IPS DF 6.9 (cell line): ENCODE results near the gene KISS1.
A peak's percentile ranks its signal among the peaks of the same experiment; 100 is the strongest.

Experiments used
- DNase-seq: peaks from one replicate; pipeline ENCODE4 v3.0.0-alpha.2; 2013; ENCODE audit warnings: low read depth, low spot score
- H3K27ac ChIP-seq: one replicate; pipeline ENCODE4 v1.5.1; 2013; ENCODE audit warnings: low read length, control low read depth
- H3K27me3 ChIP-seq: 2 replicates; pipeline ENCODE4 v1.6.1; 2013; ENCODE audit warnings: mild to moderate bottlenecking, low read length; ENCODE audit not compliant: control insufficient read depth, insufficient read depth
- H3K36me3 ChIP-seq: 2 replicates; pipeline ENCODE4 v1.6.1; 2013; ENCODE audit warnings: low read length; ENCODE audit not compliant: control insufficient read depth, insufficient read depth
- H3K4me1 ChIP-seq: 2 replicates; pipeline ENCODE4 v1.6.1; 2013; ENCODE audit warnings: low read length; ENCODE audit not compliant: control insufficient read depth, insufficient read depth
- H3K4me3 ChIP-seq: 2 replicates; pipeline ENCODE4 v1.5.1; 2013; ENCODE audit warnings: mild to moderate bottlenecking, low read length
- H3K9me3 ChIP-seq: 2 replicates; pipeline ENCODE4 v1.6.1; 2013; ENCODE audit warnings: low read length, inconsistent platforms; ENCODE audit not compliant: control insufficient read depth, insufficient read depth
- WGBS: extraction: QIAGEN DNeasy Blood & Tissue Kit; methylation state at CpG from one replicate; pipeline ENCODE4 v1.1.7; 2013; ENCODE audit warnings: mixed read lengths, missing lambda C conversion rate; ENCODE audit not compliant: insufficient read length, insufficient coverage; 5-methylcytosine and 5-hydroxymethylcytosine counted together

KISS1 gene

DNA sequence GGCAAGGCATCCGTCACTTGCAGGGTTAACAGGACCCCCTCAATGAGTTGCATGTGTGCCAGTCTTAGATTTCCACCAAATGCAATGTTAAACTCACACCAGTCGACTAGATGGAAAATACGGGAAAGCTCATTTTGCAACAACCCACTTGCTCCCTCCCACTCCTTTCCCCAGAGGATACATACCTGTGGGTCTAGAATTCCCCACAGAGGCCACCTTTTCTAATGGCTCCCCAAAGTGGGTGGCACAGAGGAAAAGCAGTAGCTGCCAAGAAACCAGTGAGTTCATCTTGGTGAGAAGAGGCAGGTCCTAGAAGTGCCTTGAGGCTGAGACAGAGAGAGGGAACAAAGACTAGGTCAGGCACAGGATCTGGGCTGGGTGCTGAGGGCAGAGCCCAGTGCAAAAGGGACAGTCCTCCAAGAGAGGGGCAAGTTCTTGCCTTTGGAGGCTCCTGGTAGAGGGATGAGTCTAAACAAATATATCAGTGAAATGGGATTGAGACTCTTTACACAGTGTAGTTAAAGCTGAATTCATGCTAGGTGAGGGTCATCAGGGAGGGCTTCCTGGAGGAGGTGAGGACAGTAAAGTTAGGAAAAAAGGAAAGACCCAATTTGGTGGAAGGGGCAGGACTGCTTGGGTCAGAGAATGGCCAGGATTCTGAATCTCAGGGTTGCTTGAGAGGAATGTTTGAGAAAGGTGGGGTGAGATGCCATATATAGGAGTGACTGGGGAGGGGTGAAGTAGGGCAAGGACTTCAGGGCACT, 3.5 kb downstream of the KISS1 start:
- Histone ChIP-seq H3K4me3 (no peak overlapping the region), H3K9me3 (no peaks in the 10 kb centered on the region), H3K27me3 (peaks cover 4% of the 10 kb centered on the region; the same call in 1 of the 2 replicates), H3K4me1 (peaks cover 2% of the 10 kb centered on the region; the same call in 1 of the 2 replicates), H3K36me3 (no peaks in the 10 kb centered on the region), H3K27ac (no peak overlapping the region)
- DNase-seq, result no peak
- no CpG with 5 or more reads among the region's 3 CpGs for WGBS

DNA sequence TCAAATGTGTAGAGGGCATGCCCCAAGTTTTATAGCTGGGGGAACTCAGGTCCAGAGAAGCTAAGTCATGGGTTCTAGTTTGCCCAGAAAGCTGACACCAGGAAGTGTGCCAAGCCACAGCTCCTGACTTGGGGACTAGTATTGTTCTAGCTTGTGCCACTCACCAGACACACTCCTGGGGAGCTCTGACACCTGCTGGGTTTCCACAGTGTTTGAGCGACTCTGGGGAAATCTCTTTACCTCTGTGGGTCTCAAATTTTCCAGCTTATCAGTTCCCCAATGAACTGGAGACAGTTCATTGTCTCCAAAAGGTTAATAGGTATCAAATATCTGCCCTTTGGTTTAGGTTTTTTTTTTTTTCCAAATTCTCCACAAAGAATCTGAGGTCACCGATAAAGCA, 4.2 kb downstream of the KISS1 start:
- no peak for DNase-seq
- H3K27ac ChIP-seq, result no peak overlapping the region
- WGBS, result no CpG with 5 or more reads among the region's 2 CpGs
- no peaks in the 10 kb centered on the region for H3K36me3 ChIP-seq
- H3K27me3 ChIP-seq, result peaks cover 4% of the 10 kb centered on the region; the same call in 1 of the 2 replicates
- no peaks in the 10 kb centered on the region for H3K9me3 ChIP-seq
- H3K4me3 ChIP-seq, result no peak overlapping the region
- peaks cover 2% of the 10 kb centered on the region; the same call in 1 of the 2 replicates for H3K4me1 ChIP-seq

DNA sequence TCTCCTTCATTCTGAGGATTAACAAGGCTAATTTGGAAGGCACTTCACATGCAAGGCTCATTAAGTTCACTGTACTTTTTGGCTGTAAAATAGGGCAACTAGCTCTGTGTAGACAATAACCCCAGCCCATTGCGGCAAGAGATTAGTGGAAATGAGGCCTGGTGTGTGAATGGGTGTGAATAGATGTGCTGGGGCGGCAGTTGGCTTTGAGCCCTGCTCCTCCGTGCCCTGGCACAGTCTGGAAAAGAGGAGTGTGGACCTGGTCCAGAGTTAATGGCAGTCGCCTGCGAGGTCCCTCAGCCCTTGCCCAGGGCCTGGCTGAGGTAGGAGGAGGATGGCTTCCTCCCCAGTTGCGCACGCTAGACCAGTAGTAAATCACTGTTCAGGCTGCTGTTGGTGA, 4.8 kb downstream of the KISS1 start:
- DNase-seq, result no peak
- H3K4me3 ChIP-seq, result no peak overlapping the region
- H3K4me1 ChIP-seq, result peaks cover 2% of the 10 kb centered on the region; the same call in 1 of the 2 replicates
- H3K27ac ChIP-seq, result no peak overlapping the region
- H3K9me3 ChIP-seq, result no peaks in the 10 kb centered on the region
- no CpG with 5 or more reads among the region's 7 CpGs for WGBS
- H3K36me3 ChIP-seq, result no peaks in the 10 kb centered on the region
- peaks cover 4% of the 10 kb centered on the region; the same call in 1 of the 2 replicates for H3K27me3 ChIP-seq

DNA sequence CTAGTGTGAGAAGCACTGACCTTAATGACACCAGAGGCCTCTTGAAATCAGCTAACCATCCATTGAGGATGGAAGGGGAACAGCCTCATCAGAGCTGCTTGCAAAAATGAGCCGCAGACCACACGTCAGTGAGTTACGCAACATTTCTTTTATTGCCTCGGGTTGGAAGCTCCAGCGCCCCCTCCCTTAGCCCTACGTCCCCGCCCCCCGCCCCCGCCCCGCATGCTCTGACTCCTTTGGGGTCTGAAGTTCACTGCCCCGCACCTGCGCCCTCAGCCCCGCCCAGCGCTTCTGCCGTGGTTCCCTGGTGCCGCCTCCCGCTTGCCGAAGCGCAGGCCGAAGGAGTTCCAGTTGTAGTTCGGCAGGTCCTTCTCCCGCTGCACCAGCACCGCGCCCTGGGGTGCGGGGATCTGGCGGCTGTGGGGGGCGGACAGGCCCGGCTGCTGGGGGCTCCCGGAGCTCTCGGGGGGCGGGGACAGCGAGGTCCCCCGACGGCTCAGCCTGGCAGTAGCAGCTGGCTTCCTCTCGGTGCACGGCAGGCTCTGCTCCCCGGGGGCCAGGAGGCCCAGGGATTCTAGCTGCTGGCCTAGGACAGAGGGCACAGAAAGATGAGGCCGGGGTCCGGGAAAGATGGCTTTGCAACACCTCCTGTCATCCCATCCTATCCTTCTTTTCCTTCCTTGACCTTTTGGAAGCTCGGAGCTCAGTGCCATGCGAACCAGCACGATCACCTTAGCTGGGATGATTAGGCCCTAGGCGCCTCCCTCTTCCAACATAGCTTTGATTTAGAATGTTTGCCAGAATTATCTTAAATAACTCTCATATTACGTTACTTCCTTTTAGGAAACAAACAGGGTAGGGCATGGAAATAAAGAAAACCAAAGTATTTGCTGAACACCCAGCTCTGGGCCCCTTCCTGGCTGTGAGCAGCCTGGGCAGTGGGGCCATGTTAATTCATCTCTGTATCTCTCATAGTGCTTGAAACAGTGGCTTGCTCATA, 5.8 kb downstream of the KISS1 start:
- Histone ChIP-seq H3K27me3 (peaks cover 4% of the 10 kb centered on the region; the same call in 1 of the 2 replicates), H3K9me3 (no peaks in the 10 kb centered on the region), H3K4me1 (peaks cover 2% of the 10 kb centered on the region; the same call in 1 of the 2 replicates), H3K36me3 (no peaks in the 10 kb centered on the region), H3K4me3 (peak overlapping the region; percentile 2; the same call in 1 of the 2 replicates), H3K27ac (no peak overlapping the region)
- no CpG with 5 or more reads among the region's 44 CpGs for WGBS
- DNase-seq, result no peak

DNA sequence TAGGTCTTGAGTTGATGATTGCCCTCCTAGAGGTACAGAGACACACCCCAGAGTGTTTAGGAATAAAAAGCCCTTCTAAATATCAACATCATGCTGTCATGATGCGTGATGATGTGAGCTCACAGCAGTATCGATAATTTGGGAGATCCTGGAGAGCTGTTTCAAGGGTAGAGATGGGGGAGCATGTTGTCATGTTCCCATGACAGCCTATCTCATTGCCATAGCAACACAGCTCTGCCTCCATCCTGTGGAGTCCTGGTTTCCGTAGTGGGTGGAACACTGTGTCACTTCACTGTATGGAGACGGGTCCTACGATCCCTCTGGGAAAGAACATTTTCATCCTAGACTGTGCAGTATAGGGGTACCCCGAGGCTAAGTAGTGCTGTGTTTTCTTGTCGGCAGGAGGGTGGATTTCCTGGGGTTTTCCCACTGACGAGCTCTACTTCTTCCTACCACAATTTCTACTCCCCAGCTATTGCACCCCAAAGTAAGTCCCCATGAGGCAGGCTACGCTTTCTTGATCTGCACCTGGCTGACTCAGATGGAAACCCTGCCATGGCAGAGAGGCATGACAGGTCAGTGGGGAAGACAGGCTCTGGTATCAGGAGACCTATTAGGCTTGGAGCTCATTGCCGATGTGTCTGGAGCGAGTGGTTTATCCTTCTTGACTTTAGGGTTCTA, 7.2 kb downstream of the KISS1 start:
- Histone ChIP-seq H3K27ac (no peak overlapping the region), H3K36me3 (no peaks in the 10 kb centered on the region), H3K4me3 (no peak overlapping the region), H3K27me3 (peaks cover 4% of the 10 kb centered on the region; the same call in 1 of the 2 replicates), H3K4me1 (no peaks in the 10 kb centered on the region), H3K9me3 (no peaks in the 10 kb centered on the region)
- no CpG with 5 or more reads among the region's 11 CpGs for WGBS
- DNase-seq, result no peak

DNA sequence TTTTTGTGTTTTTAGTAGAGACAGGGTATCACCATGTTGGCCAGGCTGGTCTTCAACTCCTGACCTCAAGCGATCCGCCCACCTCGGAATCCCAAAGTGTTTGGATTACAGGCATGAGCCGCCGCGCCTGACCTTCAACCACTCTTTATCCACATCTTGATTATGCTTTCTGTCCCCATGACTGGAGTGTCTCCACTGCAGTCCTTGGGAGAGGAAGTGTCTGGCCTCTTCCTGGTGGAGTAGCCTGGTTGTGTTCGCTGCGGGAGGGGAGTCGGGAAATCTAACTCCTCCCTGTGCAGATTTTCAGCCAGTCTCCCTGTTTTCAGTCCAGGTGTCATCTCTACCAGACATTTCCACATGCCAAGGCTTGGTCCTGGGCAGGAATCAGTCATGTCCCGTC, 9.7 kb downstream of the KISS1 start:
- peaks cover 4% of the 10 kb centered on the region; the same call in 1 of the 2 replicates for H3K27me3 ChIP-seq
- no peak for DNase-seq
- no peak overlapping the region for H3K27ac ChIP-seq
- no peaks in the 10 kb centered on the region for H3K4me1 ChIP-seq
- H3K36me3 ChIP-seq, result no peaks in the 10 kb centered on the region
- WGBS, result no CpG with 5 or more reads among the region's 10 CpGs
- no peak overlapping the region for H3K4me3 ChIP-seq
- no peaks in the 10 kb centered on the region for H3K9me3 ChIP-seq

DNA sequence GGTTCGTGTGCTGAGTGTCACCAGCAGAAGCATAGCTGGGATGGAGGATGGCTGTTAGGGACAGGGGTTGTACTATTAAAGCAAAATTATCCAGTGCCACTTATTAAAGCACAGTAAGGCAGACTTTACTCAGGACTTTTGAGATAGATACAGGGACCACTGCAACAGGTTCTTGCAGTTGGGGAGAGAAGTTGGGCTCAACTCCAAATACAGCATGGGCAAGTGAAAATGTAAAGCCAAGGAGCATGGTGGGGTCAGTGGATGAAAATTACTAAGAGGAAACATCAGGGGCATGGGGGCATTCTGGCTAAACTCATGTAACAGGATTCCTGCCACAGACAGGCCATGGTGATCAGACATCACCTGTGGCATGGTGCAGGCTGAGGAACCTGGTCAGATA, 15.2 kb downstream of the KISS1 start:
- no peak overlapping the region for H3K4me3 ChIP-seq
- no peaks in the 10 kb centered on the region for H3K9me3 ChIP-seq
- H3K27me3 ChIP-seq, result no peaks in the 10 kb centered on the region
- no peaks in the 10 kb centered on the region for H3K36me3 ChIP-seq
- H3K27ac ChIP-seq, result no peak overlapping the region
- DNase-seq, result no peak
- no CpG with 5 or more reads among the region's 1 CpG for WGBS
- H3K4me1 ChIP-seq, result no peaks in the 10 kb centered on the region

DNA sequence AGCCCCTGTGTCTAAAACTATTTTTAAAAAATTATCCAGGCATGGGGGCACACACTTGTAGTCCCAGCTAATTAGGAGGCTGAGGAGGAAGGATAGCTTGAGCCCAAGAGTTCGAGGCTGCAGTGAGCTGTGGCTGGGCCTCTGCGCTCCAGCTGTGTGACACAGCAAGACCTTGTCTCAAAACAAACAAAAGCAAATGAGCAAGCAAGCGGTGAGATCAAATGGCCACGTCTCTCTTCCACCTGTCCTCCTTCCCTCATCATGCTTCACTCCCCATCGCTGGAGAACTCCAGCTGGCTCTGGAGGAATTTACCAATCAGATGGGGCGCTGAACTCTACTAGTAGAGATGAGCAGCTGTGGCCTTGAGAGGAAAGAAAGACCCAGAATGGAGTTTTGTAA, 16.2 kb downstream of the KISS1 start:
- Histone ChIP-seq H3K27me3 (no peaks in the 10 kb centered on the region), H3K4me3 (no peak overlapping the region), H3K4me1 (no peaks in the 10 kb centered on the region), H3K36me3 (no peaks in the 10 kb centered on the region), H3K27ac (no peak overlapping the region), H3K9me3 (no peaks in the 10 kb centered on the region)
- no CpG with 5 or more reads among the region's 6 CpGs for WGBS
- no peak for DNase-seq

DNA sequence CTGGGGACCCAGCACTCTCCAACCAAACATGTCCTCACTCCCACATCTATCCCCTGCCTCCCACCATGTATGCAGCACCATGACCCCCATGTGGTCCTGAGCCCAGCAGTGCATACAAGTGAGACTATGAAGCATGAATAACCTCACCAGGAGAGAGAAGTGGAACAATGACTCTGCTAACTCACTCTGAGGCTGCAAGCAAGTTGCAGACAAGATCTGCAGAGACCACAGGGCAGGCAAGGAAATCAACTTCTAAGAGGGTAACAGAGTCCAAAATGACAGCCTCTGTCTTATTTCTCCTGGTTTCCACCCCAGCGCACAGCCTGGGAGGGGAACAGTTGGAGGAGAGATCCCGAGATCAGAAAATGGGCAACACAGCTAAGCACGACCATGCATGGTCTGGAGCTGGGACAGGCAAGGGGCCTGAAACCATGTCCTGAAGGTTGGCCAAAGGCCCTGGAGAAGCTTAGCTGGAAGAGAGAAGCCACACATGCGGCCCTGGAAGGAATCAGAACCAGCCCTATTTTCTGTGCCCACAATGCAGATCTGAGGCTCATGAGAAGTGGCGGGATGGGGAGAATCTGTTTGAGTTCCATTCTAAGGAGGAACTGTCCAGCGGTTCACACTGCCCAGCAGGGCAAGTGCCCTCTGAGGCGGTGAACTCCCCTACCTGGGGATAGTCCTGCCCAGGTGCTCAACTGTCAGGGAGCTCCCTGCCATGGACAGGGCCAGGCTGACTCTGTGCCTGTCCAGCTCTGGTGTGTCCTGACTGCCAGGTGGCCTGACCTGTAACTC, 17.6 kb downstream of the KISS1 start:
- no CpG with 5 or more reads among the region's 7 CpGs for WGBS
- Histone ChIP-seq H3K36me3 (no peaks in the 10 kb centered on the region), H3K9me3 (no peaks in the 10 kb centered on the region), H3K4me3 (no peak overlapping the region), H3K4me1 (no peaks in the 10 kb centered on the region), H3K27me3 (no peaks in the 10 kb centered on the region), H3K27ac (no peak overlapping the region)
- no peak for DNase-seq
